ENCODE data around the gene SYNGR3. TPM values are rescaled to one million over a fixed set of nuclear protein-coding genes. Genes with fewer than 3 reads are reported as not detected.
"Not testable (repeated sequence)": the region's sequence is repeated elsewhere in the genome, so short reads cannot be mapped to it uniquely, and the experiment has no call there.

SYNGR3 gene
- polyA plus RNA-seq, 2 of the 4 experiments (the other 2 are of a cell fraction) = 4.1 to 4.9 TPM

- H3K9me3 ChIP-seq; CTCF ChIA-PET; FAIRE-seq; DNase-seq (ENCODE audit: low read depth in 1 of 2, low spot score in 1 of 2); ATAC-seq: not testable (repeated sequence)
- peak overlapping the region; percentile 92 to 100 for H3K27ac ChIP-seq
- H3K4me2 ChIP-seq = peak overlapping the region; percentile 94
- 63% methylated on average over 33 of the region's 37 CpGs for WGBS (ENCODE audit: missing lambda C conversion rate)
- H3K4me3 ChIP-seq = peak overlapping the region; percentile 88
- POLR2A ChIA-PET = interaction anchor here (2.2 kb wide), 1 partner anchor 19 kb away, joined by 9 read pairs; the partner anchor contains the start of gene MSRB1
- peaks cover 37% of the 10 kb centered on the region for H3K4me1 ChIP-seq
Measured at GRCh38 chr16:1962161-1963153, 27.3 kb upstream of the SYNGR3 start.

GRCh38 chr16:1963806-1964505, 25.8 kb upstream of the SYNGR3 start:
- 6% methylated on average over 30 of the region's 44 CpGs for WGBS (ENCODE audit: missing lambda C conversion rate)
- peak overlapping the region; percentile 88 for H3K4me3 ChIP-seq
- ATAC-seq (peak in 1 of 2 experiments; percentile 3; a peak in 3 of 6 replicates), FAIRE-seq (no peak), DNase-seq (ENCODE audit: low read depth in 1 of 2, low spot score in 1 of 2) (peak in 1 of 2 experiments; percentile 30)
- peaks cover 34% of the 10 kb centered on the region for H3K4me1 ChIP-seq
- ChIA-PET POLR2A (interaction anchor here (0.9 to 2.2 kb wide), 29 partner anchors 12 to 537 kb away, joined by 3 to 50 read pairs (median 5); partner anchors contain the start of genes ECI1, FAHD1, GFER and HAGH), CTCF (interaction anchor here (0.6 to 1.0 kb wide), 2 partner anchors 41 to 138 kb away, joined by 3 to 4 read pairs; no protein-coding TSS in a partner anchor)
- H3K27ac ChIP-seq = peak overlapping the region; percentile 92 to 100
- no peaks in the 10 kb centered on the region for H3K9me3 ChIP-seq
- peak overlapping the region; percentile 94 for H3K4me2 ChIP-seq
- TF ChIP-seq TFCP2L1 (CRISPR knock-in tag; IDR thresholded peaks at IDR 0.05) = peak; percentile 68; the same call in 1 of the 2 replicates
- no peak for TF ChIP-seq PBX3 (IDR thresholded peaks at IDR 0.05)
- TF ChIP-seq CBX2 (IDR thresholded peaks at IDR 0.05; ENCODE audit: borderline replicate concordance, low read depth) = no peak
- no peak for TF ChIP-seq ZC3H11A (IDR thresholded peaks at IDR 0.05)
- TF ChIP-seq RCOR1 (IDR thresholded peaks at IDR 0.05; ENCODE audit: low read depth, low read length) = no peak
- no peak for TF ChIP-seq JUN (IDR thresholded peaks at IDR 0.05)
- TF ChIP-seq ESRRA (IDR thresholded peaks at IDR 0.05; ENCODE audit: borderline replicate concordance, low read length) = no peak
- peak; percentile 32; the same call in 1 of the 2 replicates for TF ChIP-seq KDM5A (IDR thresholded peaks at IDR 0.05)
- TF ChIP-seq FOSB (CRISPR knock-in tag; IDR thresholded peaks at IDR 0.05) = 0 out of 2 replicates have a peak, but pooled peaks have one; percentile 30
- TF ChIP-seq FOXS1 (CRISPR knock-in tag; IDR thresholded peaks at IDR 0.05) = no peak
- no peak for TF ChIP-seq TP53 (CRISPR knock-in tag; IDR thresholded peaks at IDR 0.05)
- TF ChIP-seq MAFK (IDR thresholded peaks at IDR 0.05; ENCODE audit: partially characterized antibody) = no peak
- peak; percentile 80; the same call in 1 of the 2 replicates for TF ChIP-seq HOXA7 (CRISPR knock-in tag; IDR thresholded peaks at IDR 0.05)

- CTCF ChIA-PET = interaction anchor here (0.6 to 2.3 kb wide), 5 partner anchors 18 to 158 kb away, joined by 3 to 11 read pairs (median 4); partner anchors contain the start of gene GFER
- Histone ChIP-seq H3K9me3 (no peaks in the 10 kb centered on the region), H3K4me1 (peaks cover 34% of the 10 kb centered on the region), H3K4me3 (peak within 1 kb of the TSS; percentile 88), H3K27ac (peak within 1 kb of the TSS; percentile 92 to 100), H3K4me2 (peak within 1 kb of the TSS; percentile 94)
- FAIRE-seq (no peak), ATAC-seq (peak; percentile 67 to 81), DNase-seq (ENCODE audit: low read depth in 1 of 2, low spot score in 1 of 2) (peak; percentile 99)
- POLR2A ChIA-PET = interaction anchor here (0.7 to 2.2 kb wide), 33 partner anchors 11 to 537 kb away, joined by 3 to 50 read pairs (median 5); partner anchors contain the start of genes ECI1, FAHD1, GFER and HAGH
- 1% methylated on average over 42 of the region's 97 CpGs for WGBS (ENCODE audit: missing lambda C conversion rate)
- TF ChIP-seq SREBF2 (IDR thresholded peaks at IDR 0.05) = no peak
- no peak for TF ChIP-seq BHLHE40 (IDR thresholded peaks at IDR 0.05; ENCODE audit: low read depth, low read length)
- TF ChIP-seq ESRRA (IDR thresholded peaks at IDR 0.05; ENCODE audit: borderline replicate concordance, low read length) = no peak
- peak; percentile 74; the same call in 1 of the 2 replicates for TF ChIP-seq TP53 (CRISPR knock-in tag; IDR thresholded peaks at IDR 0.05)
- no peak for TF ChIP-seq FOSL2 (IDR thresholded peaks at IDR 0.05)
- no peak for TF ChIP-seq FOSL2 (CRISPR knock-in tag; IDR thresholded peaks at IDR 0.05)
- no peak for TF ChIP-seq ELK1 (IDR thresholded peaks at IDR 0.05; ENCODE audit: low read depth, low read length)
- peak; percentile 73; the same call in 1 of the 2 replicates for TF ChIP-seq GATA3 (IDR thresholded peaks at IDR 0.05; ENCODE audit: borderline replicate concordance)
- no peak for TF ChIP-seq CHD4 (IDR thresholded peaks at IDR 0.05; ENCODE audit: borderline replicate concordance)
- TF ChIP-seq HDAC2 (IDR thresholded peaks at IDR 0.05) = 0 out of 2 replicates have a peak, but pooled peaks have one; percentile 36
- TF ChIP-seq TFCP2L1 (CRISPR knock-in tag; IDR thresholded peaks at IDR 0.05) = no peak; the same call in 1 of the 2 replicates
- peak; percentile 92 for TF ChIP-seq CHD2 (IDR thresholded peaks at IDR 0.05; ENCODE audit: low read length, partially characterized antibody)
- TF ChIP-seq NPAS2 (CRISPR knock-in tag; IDR thresholded peaks at IDR 0.05; ENCODE audit: borderline replicate concordance) = no peak
- TF ChIP-seq JUN (IDR thresholded peaks at IDR 0.05) = peak; percentile 98 to 100
- peak; percentile 84; the same call in 1 of the 2 replicates for TF ChIP-seq RARB (CRISPR knock-in tag; IDR thresholded peaks at IDR 0.05)
Measured at GRCh38 chr16:1964506-1965395, 25.0 kb upstream of the SYNGR3 start, which contains the start of gene RPS2. TSS of gene RPS2 (minus strand) at chr16:1964826. CDS start at chr16:1964625, 201 bp downstream.

All from A549 (cell line).